Endothelial cell of umbilical vein (primary cell): ENCODE measurements around the gene PHB1. TPM values are rescaled to one million over a fixed set of nuclear protein-coding genes. Genes with fewer than 3 reads are reported as not detected.

ENCODE experiments used
- BruUV-seq: library from RNA; stranded (reverse); fragments of 400-500 nt; replicated peaks from 2 replicates; lab custom pipeline; 2021; lab: Mats Ljungman, UMichigan
- CTCF ChIA-PET: fragments of 300-600, 350-600 bp; sonication (Branson Sonifier 250); formaldehyde crosslinking; loops from one replicate; lab custom pipeline; 2021; ENCODE audit warnings: antibody characterized with exemption, inconsistent platforms; lab: Charles Lee
- POLR2A ChIA-PET: fragments of 300-600, 350-600 bp; sonication (Branson Sonifier 250); formaldehyde crosslinking; loops from one replicate; lab custom pipeline; 2021; ENCODE audit warnings: antibody characterized with exemption, inconsistent platforms; lab: Charles Lee
- DNase-seq: peaks from one replicate; pipeline ENCODE4 v3.0.0-alpha.2; 2011; ENCODE audit warnings: low read depth, low spot score
- FAIRE-seq: peaks from 2 replicates; lab custom pipeline; 2011; peaks lifted over from hg19 to GRCh38; lab: Jason Lieb, UNC
- H2AFZ ChIP-seq: 2 replicates; pipeline ENCODE4 v1.6.0; 2012; ENCODE audit warnings: low read depth, low read length, control low read depth, inconsistent platforms
- H3K27ac ChIP-seq: 2 replicates; pipeline ENCODE4 v1.5.1; 2011; ENCODE audit warnings: low read depth, mild to moderate bottlenecking, control low read depth, low read length, moderate library complexity; ENCODE audit not compliant: insufficient read depth
- H3K27me3 ChIP-seq, 2 experiments: 2 replicates each; pipeline versions ENCODE4 v1.6.0 to v1.6.1; 2011; ENCODE audit warnings: low read length in 2 of 2, mixed read lengths in 1 of 2; ENCODE audit not compliant: control insufficient read depth in 2 of 2, insufficient read depth in 2 of 2
- H3K36me3 ChIP-seq, 2 experiments: 2 replicates in 1 of 2; 3 replicates in 1 of 2; pipeline ENCODE4 v1.5.1; 2011; ENCODE audit warnings: low read length in 2 of 2, mild to moderate bottlenecking in 1 of 2, moderate library complexity in 1 of 2; ENCODE audit not compliant: control insufficient read depth in 2 of 2, insufficient read depth in 2 of 2; ENCODE audit errors: extremely low read depth in 1 of 2
- H3K4me1 ChIP-seq: 3 replicates; pipeline ENCODE4 v1.5.1; 2011; ENCODE audit warnings: mild to moderate bottlenecking, low read length; ENCODE audit not compliant: control insufficient read depth, insufficient read depth; ENCODE audit errors: extremely low read depth
- H3K4me2 ChIP-seq: 2 replicates; pipeline ENCODE4 v1.6.1; 2011; ENCODE audit warnings: low read length, control low read depth, mixed read lengths; ENCODE audit not compliant: insufficient read depth
- H3K4me3 ChIP-seq, 3 experiments: fragments of 200-600 bp in 1 of 3; sonication (generic), shearing (Covaris generic) in 1 of 3; replicated peaks in 1 of 3; 2 replicates each; pipeline ENCODE4 v1.5.1; 2011 to 2016; ENCODE audit warnings: control low read depth in 3 of 3, low read length in 3 of 3, mild to moderate bottlenecking in 2 of 3, inconsistent platforms in 1 of 3, low read depth in 1 of 3, moderate library complexity in 1 of 3; ENCODE audit not compliant: insufficient read depth in 1 of 3
- H3K79me2 ChIP-seq: 2 replicates; pipeline ENCODE4 v1.6.0; 2012; ENCODE audit warnings: low read length, inconsistent platforms; ENCODE audit not compliant: control insufficient read depth, insufficient read depth
- H3K9ac ChIP-seq: replicated peaks from 2 replicates; pipeline ENCODE3; 2011; ENCODE audit warnings: low read length, control low read depth; ENCODE audit not compliant: insufficient read depth; ENCODE audit errors: extremely low read depth
- H3K9me1 ChIP-seq: replicated peaks from 3 replicates; pipeline ENCODE4 v1.6.0; 2011; ENCODE audit warnings: mild to moderate bottlenecking, low read length; ENCODE audit not compliant: control insufficient read depth, insufficient read depth; ENCODE audit errors: extremely low read depth
- H3K9me3 ChIP-seq: replicated peaks from 2 replicates; pipeline ENCODE4 v1.5.1; 2012; ENCODE audit warnings: low read length, inconsistent platforms; ENCODE audit not compliant: control insufficient read depth, insufficient read depth
- H4K20me1 ChIP-seq: replicated peaks from 2 replicates; pipeline ENCODE3; 2011; ENCODE audit warnings: mild to moderate bottlenecking, low read length; ENCODE audit not compliant: control insufficient read depth, insufficient read depth; ENCODE audit errors: extremely low read depth
- CTCF ChIP-seq, 2 donors: IDR thresholded peaks; 1 replicate in 1 of 2; 2 replicates in 1 of 2; pipeline ENCODE4 v1.5.1; 2011; ENCODE audit warnings: low read length in 2 of 2, mild to moderate bottlenecking in 2 of 2, moderate library complexity in 2 of 2, control low read depth in 1 of 2, inconsistent platforms in 1 of 2, low read depth in 1 of 2; ENCODE audit not compliant: insufficient read depth in 1 of 2; ENCODE audit errors: extremely low read depth in 1 of 2
- EZH2 ChIP-seq: IDR thresholded peaks from 2 replicates; pipeline ENCODE4 v1.6.1; 2012; ENCODE audit warnings: borderline replicate concordance, low read depth, mild to moderate bottlenecking, moderate library complexity, low read length, inconsistent platforms; ENCODE audit not compliant: severe bottlenecking
- GATA2 ChIP-seq: IDR thresholded peaks from 2 replicates; pipeline ENCODE4 v1.7.0; 2011; ENCODE audit warnings: low read depth, mild to moderate bottlenecking, moderate library complexity, mixed read lengths, low read length; ENCODE audit not compliant: insufficient read length, insufficient read depth
- JUN ChIP-seq: IDR thresholded peaks from 2 replicates; pipeline ENCODE4 v1.6.1; 2011; ENCODE audit warnings: borderline replicate concordance, low read depth; ENCODE audit not compliant: insufficient read length, insufficient read depth
- MAX ChIP-seq: IDR thresholded peaks from 2 replicates; pipeline ENCODE4 v1.6.1; 2011; ENCODE audit not compliant: insufficient read depth, insufficient read length
- MYC ChIP-seq: IDR thresholded peaks from one replicate; pipeline ENCODE4 v1.6.1; 2011; ENCODE audit warnings: mild to moderate bottlenecking, low read depth, low read length
- POLR2A ChIP-seq: IDR thresholded peaks from 2 replicates; pipeline ENCODE4 v1.6.1; 2012; ENCODE audit warnings: low read depth, mild to moderate bottlenecking, control low read depth, low read length
- POLR2AphosphoS5 ChIP-seq: IDR thresholded peaks from 2 replicates; pipeline ENCODE4 v1.6.1; 2012; ENCODE audit warnings: low read depth, mild to moderate bottlenecking, control low read depth, low read length, moderate library complexity; ENCODE audit not compliant: insufficient read depth
- dilution Hi-C: fragments of 300-500 bp; cut with MboI; formaldehyde crosslinking; loops from one replicate; pipeline ENCODE4 v1.15.0; 2019; ENCODE audit warnings: low sequenced_read_pairs; ENCODE audit not compliant: extremely low pct_ligation_motif_present
- intact Hi-C: fragments of 100-400 bp; cut with micrococcal nuclease; formaldehyde crosslinking; loops from one replicate; pipeline ENCODE4 v1.10.0; 2022
- polyA plus RNA-seq, 4 experiments: library from polyadenylated mRNA; depleted of rRNA in 3 of 4; stranded (reverse) in 3 of 4; unstranded in 1 of 4; fragments of >200 nt; gene quantifications; 2 replicates each; pipeline versions ENCODE4 v1.2.1 to v1.2.3, GENCODE V29; 2011 to 2012; ENCODE audit warnings: missing spikeins in 1 of 4
- total RNA-seq: library from RNA; stranded (reverse); gene quantifications from 2 replicates; pipeline ENCODE4 v1.2.3, GENCODE V29; 2021

PHB1 gene
- total and polyA plus RNA-seq, 2 donors (not counting 3 experiments of a cell fraction or from before 2014, with no cell fraction given), result 222 to 287 TPM

DNA sequence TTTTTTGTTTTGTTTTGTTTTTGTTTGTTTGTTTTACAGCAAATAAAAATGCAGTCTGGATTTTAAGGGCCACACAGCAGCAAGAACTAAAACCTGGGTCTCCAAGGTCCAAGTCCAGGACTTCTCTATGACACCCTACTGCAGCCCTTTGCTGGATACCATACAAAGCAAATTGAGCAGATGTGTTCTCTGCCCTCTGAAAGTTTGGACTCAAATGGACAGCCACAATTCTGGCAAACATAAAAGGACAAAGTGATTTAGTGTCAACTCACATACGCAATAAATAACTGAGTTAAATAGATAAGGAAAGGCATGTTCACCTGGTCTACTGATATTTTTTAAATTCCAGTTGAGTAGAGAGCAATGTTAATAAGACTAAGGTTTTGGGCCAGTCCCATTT is 44.9 kb downstream of the PHB1 start:
- dilution Hi-C loops (no loop called here), intact Hi-C loops (no loop called here)
- Histone ChIP-seq H3K9me3 (no peaks in the 10 kb centered on the region), H3K9me1 (no peaks in the 10 kb centered on the region), H3K79me2 (no peaks in the 10 kb centered on the region), H3K36me3 (no peaks in the 10 kb centered on the region), H3K4me1 (no peaks in the 10 kb centered on the region), H4K20me1 (no peaks in the 10 kb centered on the region), H3K4me2 (no peak overlapping the region), H3K27me3 (no peaks in the 10 kb centered on the region), H3K9ac (no peak overlapping the region), H3K4me3 (no peak overlapping the region), H3K27ac (no peak overlapping the region), H2AFZ (no peak overlapping the region)
- no peak for TF ChIP-seq CTCF (IDR thresholded peaks at IDR 0.05; ENCODE audit: extremely low read depth in 1 of 2, insufficient read depth in 1 of 2, low read depth in 1 of 2, low read length in 2 of 2)
- TF ChIP-seq EZH2, result no peak
- TF ChIP-seq POLR2AphosphoS5, result no peak
- TF ChIP-seq GATA2, result no peak
- TF ChIP-seq POLR2A, result no peak
- no peak for TF ChIP-seq MYC
- TF ChIP-seq JUN, result no peak
- no peak for TF ChIP-seq MAX
- FAIRE-seq (no peak), DNase-seq (no peak)
- BruUV-seq, result no TSS peak
- ChIA-PET CTCF (interaction anchor here (1.7 to 3.8 kb wide), 4 partner anchors 11 to 79 kb away, joined by 6 to 36 read pairs (median 10); no protein-coding TSS in a partner anchor), POLR2A (no interaction called here)
